A673 (cell line): Measurements from ENCODE around the gene ESRRB. TPM values are rescaled to one million over a fixed set of nuclear protein-coding genes. Genes with fewer than 3 reads are reported as not detected.
A peak's percentile ranks its signal among the peaks of the same experiment; 100 is the strongest.

Experiments used
- BruUV-seq: library from RNA; stranded (reverse); fragments of 400-500 nt; replicated peaks from 2 replicates; lab custom pipeline; 2021; lab: Mats Ljungman, UMichigan
- CTCF ChIA-PET: fragments of 300-600 bp; sonication (Branson Sonifier 250); formaldehyde crosslinking; loops from one replicate; lab custom pipeline; 2022; ENCODE audit warnings: antibody characterized with exemption; lab: Charles Lee
- POLR2A ChIA-PET: fragments of 300-600 bp; sonication (Branson Sonifier 250); formaldehyde crosslinking; loops from one replicate; lab custom pipeline; 2022; ENCODE audit warnings: antibody characterized with exemption; ENCODE audit not compliant: low non-redundant PET; lab: Charles Lee
- DNase-seq: peaks from one replicate; pipeline ENCODE4 v3.0.0-alpha.2; 2015; ENCODE audit warnings: low spot score
- H3K27ac ChIP-seq: fragments of 200-600 bp; sonication (generic); 2 replicates; pipeline ENCODE4 v1.5.1; 2016; ENCODE audit warnings: mixed run types, low read depth, mild to moderate bottlenecking, mixed read lengths, antibody characterized with exemption, low read length; ENCODE audit not compliant: poor library complexity, severe bottlenecking
- H3K27me3 ChIP-seq: fragments of 200-600 bp; sonication (generic); replicated peaks from 2 replicates; pipeline ENCODE4 v1.6.1; 2017; ENCODE audit warnings: mixed run types, low read depth, mild to moderate bottlenecking, mixed read lengths, antibody characterized with exemption, low read length; ENCODE audit not compliant: insufficient read depth, poor library complexity
- H3K36me3 ChIP-seq: fragments of 200-600 bp; sonication (generic); 2 replicates; pipeline ENCODE4 v1.6.1; 2016; ENCODE audit warnings: mixed run types, mild to moderate bottlenecking, mixed read lengths, antibody characterized with exemption, low read length; ENCODE audit not compliant: insufficient read depth, poor library complexity, severe bottlenecking
- H3K4me1 ChIP-seq: fragments of 200-600 bp; sonication (generic); 2 replicates; pipeline ENCODE4 v1.6.1; 2017; ENCODE audit warnings: mixed run types, mild to moderate bottlenecking, mixed read lengths, antibody characterized with exemption, low read length; ENCODE audit not compliant: insufficient read depth, poor library complexity, severe bottlenecking
- H3K4me3 ChIP-seq: fragments of 200-600 bp; sonication (generic); 2 replicates; pipeline ENCODE4 v1.5.1; 2016; ENCODE audit warnings: low read depth, mixed run types, mild to moderate bottlenecking, mixed read lengths, low read length; ENCODE audit not compliant: poor library complexity, severe bottlenecking
- H3K9me3 ChIP-seq: fragments of 200-600 bp; sonication (generic); 2 replicates; pipeline ENCODE4 v1.6.1; 2016; ENCODE audit warnings: mixed run types, low read depth, mild to moderate bottlenecking, mixed read lengths, antibody characterized with exemption, low read length; ENCODE audit not compliant: poor library complexity, severe bottlenecking
- EZH2 ChIP-seq: fragments of 200-600 bp; sonication (generic); IDR thresholded peaks from 2 replicates; pipeline ENCODE4 v1.6.1; 2017; ENCODE audit warnings: borderline replicate concordance, low read depth, mild to moderate bottlenecking, mixed read lengths, antibody characterized with exemption, low read length; ENCODE audit not compliant: poor library complexity, severe bottlenecking
- intact Hi-C: fragments of 100-400 bp; cut with micrococcal nuclease; formaldehyde crosslinking; loops from one replicate; pipeline ENCODE4 v1.10.0; 2022; ENCODE audit not compliant: unreplicated experiment
- total RNA-seq: library from RNA; stranded (reverse); gene quantifications from 2 replicates; pipeline ENCODE4 v1.2.3, GENCODE V29; 2021
- TF ChIP-seq, protein P1 (sequence below): fragments of 300-800, 200-600 bp; sonication (generic); conservative IDR thresholded peaks from 2 replicates; pipeline ENCODE4 v1.5.1; 2017; ENCODE audit warnings: low read depth, mild to moderate bottlenecking, antibody characterized with exemption, low read length, moderate library complexity, mixed read lengths

The ESRRB gene
- total RNA-seq, 1 experiment from 2014 or later, result 0.47 TPM

- H3K4me3 ChIP-seq, result peak overlapping the region; percentile 48
These were observed 1.8 kb downstream of the ESRRB start for GRCh38 chr14:76377735-76378074.

DNA sequence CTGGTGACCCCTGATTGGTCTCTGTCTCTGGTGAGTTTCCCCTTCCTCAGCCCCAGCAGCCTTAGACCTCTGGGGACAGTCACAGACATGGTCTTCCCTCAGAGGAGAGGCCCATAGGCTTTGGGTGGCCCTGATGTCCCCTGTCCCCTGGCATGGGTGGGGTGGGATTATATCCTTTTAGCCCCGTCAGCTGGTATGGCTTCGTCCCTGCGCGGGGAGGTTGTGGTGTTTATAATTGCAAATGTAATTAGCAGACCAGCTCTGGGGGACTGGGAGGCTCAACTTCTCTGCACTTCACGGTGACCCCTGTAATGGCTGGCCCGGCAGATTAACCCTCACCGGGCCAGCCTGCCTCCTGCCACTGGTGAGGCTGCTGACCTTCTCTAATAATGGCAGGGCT is 5.1 kb downstream of the ESRRB start:
- POLR2A ChIA-PET, result no interaction called here
- Histone ChIP-seq H3K27ac (no peak overlapping the region), H3K27me3 (peaks cover 92% of the 10 kb centered on the region), H3K36me3 (no peaks in the 10 kb centered on the region), H3K9me3 (no peaks in the 10 kb centered on the region), H3K4me1 (peaks cover 11% of the 10 kb centered on the region), H3K4me3 (no peak overlapping the region)
- CTCF ChIA-PET, result no interaction called here
- intact Hi-C loops, result no loop called here
- no TSS peak for BruUV-seq
- no peak for TF ChIP-seq EZH2
- TF ChIP-seq, protein P1, sequence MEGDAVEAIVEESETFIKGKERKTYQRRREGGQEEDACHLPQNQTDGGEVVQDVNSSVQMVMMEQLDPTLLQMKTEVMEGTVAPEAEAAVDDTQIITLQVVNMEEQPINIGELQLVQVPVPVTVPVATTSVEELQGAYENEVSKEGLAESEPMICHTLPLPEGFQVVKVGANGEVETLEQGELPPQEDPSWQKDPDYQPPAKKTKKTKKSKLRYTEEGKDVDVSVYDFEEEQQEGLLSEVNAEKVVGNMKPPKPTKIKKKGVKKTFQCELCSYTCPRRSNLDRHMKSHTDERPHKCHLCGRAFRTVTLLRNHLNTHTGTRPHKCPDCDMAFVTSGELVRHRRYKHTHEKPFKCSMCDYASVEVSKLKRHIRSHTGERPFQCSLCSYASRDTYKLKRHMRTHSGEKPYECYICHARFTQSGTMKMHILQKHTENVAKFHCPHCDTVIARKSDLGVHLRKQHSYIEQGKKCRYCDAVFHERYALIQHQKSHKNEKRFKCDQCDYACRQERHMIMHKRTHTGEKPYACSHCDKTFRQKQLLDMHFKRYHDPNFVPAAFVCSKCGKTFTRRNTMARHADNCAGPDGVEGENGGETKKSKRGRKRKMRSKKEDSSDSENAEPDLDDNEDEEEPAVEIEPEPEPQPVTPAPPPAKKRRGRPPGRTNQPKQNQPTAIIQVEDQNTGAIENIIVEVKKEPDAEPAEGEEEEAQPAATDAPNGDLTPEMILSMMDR, result no peak
- DNase-seq, result no peak

More at GRCh38 chr14:76377735-76378074, 1.8 kb downstream of the ESRRB start:
- no peaks in the 10 kb centered on the region for H3K36me3 ChIP-seq
- intact Hi-C loops, result no loop called here
- H3K4me1 ChIP-seq, result peaks cover 11% of the 10 kb centered on the region
- peaks cover 89% of the 10 kb centered on the region for H3K27me3 ChIP-seq
- no TSS peak for BruUV-seq
- ChIA-PET CTCF (no interaction called here), POLR2A (no interaction called here)
- TF ChIP-seq EZH2, result no peak
- TF ChIP-seq, protein P1, result no peak
- no peak overlapping the region for H3K27ac ChIP-seq
- DNase-seq, result no peak
- H3K9me3 ChIP-seq, result no peaks in the 10 kb centered on the region

GRCh38 chr14:76381817-76382494 is 6.0 kb downstream of the ESRRB start:
- peaks cover 82% of the 10 kb centered on the region for H3K27me3 ChIP-seq

More at GRCh38 chr14:76381817-76382494, 6.0 kb downstream of the ESRRB start:
- ChIA-PET CTCF (no interaction called here), POLR2A (no interaction called here)
- Histone ChIP-seq H3K4me3 (no peak overlapping the region), H3K36me3 (no peaks in the 10 kb centered on the region), H3K4me1 (peaks cover 3% of the 10 kb centered on the region), H3K9me3 (no peaks in the 10 kb centered on the region), H3K27ac (no peak overlapping the region)
- TF ChIP-seq, protein P1, result no peak
- no peak for TF ChIP-seq EZH2
- no peak for DNase-seq
- no TSS peak for BruUV-seq
- intact Hi-C loops, result no loop called here
